ENCODE measurements around the gene OPRD1. TPM values are rescaled to one million over a fixed set of nuclear protein-coding genes. Genes with fewer than 3 reads are reported as not detected.

The OPRD1 gene
- total and polyA plus RNA-seq, 8 donors = 0.18 to 0.42 (median 0.23) TPM; not detected in 2

DNA sequence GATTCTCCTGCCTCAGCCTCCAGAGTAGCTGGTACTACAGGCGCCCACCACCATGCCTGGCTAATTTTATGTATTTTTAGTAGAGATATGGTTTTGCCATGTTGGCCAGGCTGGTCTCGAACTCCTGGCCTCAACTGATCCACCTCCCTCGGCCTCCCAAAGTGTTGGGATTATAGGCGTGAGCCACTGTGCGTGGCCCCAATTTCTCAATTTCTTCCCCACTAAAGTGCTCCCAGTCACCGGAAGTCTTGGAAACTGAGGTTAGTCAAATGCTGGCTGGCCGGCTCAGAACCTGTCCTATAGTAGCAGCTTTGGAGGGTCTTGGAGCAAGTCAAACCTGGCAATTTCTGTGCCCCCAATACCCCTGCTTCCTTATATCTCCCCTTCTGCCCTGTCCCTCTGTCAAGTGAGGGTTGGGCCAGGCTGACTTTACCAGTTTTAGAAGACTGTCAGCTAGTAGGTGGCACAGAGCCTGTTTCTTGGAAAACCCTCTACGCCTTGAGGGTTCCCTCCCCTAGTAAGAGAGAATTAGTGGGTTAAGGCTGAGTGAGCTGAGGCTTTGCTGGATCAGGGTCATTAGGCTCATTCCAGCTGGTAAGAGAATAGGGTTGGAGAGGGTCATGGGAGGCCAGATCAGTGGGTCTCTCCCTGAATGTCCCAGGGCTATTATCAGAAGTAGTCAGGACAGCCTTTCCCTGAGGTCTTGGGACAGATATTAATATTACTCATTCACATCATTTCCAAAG is 94.1 kb downstream of the OPRD1 start:
- no peak for ATAC-seq
- intact Hi-C loops (cut with DNase I) = no loop called here
- H3K9me3 ChIP-seq = no peaks in the 10 kb centered on the region
- no peaks in the 10 kb centered on the region for H3K27me3 ChIP-seq
- H3K36me3 ChIP-seq = no peaks in the 10 kb centered on the region
- TF ChIP-seq, protein P1, sequence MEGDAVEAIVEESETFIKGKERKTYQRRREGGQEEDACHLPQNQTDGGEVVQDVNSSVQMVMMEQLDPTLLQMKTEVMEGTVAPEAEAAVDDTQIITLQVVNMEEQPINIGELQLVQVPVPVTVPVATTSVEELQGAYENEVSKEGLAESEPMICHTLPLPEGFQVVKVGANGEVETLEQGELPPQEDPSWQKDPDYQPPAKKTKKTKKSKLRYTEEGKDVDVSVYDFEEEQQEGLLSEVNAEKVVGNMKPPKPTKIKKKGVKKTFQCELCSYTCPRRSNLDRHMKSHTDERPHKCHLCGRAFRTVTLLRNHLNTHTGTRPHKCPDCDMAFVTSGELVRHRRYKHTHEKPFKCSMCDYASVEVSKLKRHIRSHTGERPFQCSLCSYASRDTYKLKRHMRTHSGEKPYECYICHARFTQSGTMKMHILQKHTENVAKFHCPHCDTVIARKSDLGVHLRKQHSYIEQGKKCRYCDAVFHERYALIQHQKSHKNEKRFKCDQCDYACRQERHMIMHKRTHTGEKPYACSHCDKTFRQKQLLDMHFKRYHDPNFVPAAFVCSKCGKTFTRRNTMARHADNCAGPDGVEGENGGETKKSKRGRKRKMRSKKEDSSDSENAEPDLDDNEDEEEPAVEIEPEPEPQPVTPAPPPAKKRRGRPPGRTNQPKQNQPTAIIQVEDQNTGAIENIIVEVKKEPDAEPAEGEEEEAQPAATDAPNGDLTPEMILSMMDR (IDR thresholded peaks at IDR 0.05) = no peak
- no peak overlapping the region for H3K27ac ChIP-seq
- H3K4me1 ChIP-seq = no peaks in the 10 kb centered on the region
- DNase-seq = no peak
- no peak overlapping the region for H3K4me3 ChIP-seq

DNA sequence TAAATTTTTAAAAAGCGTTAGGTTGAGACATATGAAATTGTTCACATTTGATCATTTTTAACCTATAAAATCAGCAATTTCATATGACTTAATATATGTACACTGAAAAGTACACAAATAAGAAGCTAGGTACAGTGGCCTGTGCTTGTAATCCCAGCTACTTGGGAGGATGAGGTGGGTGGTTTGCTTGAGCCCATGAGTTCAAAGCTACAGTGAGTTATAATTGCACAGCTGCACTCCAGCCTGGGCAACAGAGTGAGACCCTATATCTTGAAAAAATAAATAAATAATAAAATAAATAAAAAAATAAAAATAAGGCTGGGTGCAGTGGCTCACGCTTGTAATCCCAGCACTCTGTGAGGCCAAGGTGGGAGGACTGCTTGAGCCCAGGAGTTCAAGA is 97.2 kb downstream of the OPRD1 start:
- H3K9me3 ChIP-seq = no peaks in the 10 kb centered on the region
- no peak overlapping the region for H3K4me3 ChIP-seq
- DNase-seq (no peak), ATAC-seq (no peak)
- H3K27ac ChIP-seq = no peak overlapping the region
- H3K27me3 ChIP-seq = no peaks in the 10 kb centered on the region
- intact Hi-C loops (cut with DNase I) = no loop called here
- peaks cover 4 to 9% of the 10 kb centered on the region in 2 donors for H3K4me1 ChIP-seq
- H3K36me3 ChIP-seq = peaks cover 0 to 7% of the 10 kb centered on the region in 2 donors
- TF ChIP-seq, protein P1 (IDR thresholded peaks at IDR 0.05) = no peak

DNA sequence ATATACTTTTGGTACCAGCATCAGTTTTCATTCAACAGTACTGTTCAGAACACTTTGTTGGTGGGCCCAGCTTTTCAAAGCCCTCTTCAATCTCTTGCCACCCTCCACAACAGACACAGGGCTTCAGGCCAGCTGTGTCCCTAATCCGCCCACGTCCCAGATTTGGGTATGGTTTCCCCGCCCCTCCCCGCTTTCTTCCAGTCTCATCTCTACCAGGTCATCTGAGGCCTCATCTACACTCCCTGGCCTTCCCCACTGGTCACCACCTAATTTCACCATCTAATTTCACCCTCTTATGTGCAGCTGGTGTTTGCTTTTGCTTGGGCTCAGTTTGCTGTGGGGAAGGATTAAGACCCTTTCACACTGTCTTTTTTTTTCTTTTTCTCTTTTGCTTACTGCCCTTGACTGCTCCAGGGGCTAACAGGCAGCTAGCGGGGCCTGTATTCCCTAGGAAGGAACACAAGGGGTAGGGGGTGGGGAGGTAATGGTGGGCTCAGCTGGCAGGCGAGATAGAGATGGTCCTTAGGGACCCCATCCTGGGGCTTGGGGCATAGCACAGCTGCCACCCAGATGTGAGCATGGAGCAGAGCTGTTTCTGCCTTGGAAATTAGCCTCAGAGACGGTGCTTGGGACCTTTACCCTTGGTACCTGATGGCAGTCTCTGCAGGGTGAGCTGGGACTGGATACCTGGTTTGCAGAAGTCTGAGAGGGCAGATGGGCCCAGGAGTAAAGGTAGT is 98.6 kb downstream of the OPRD1 start:
- no peaks in the 10 kb centered on the region for H3K9me3 ChIP-seq
- TF ChIP-seq, protein P1 (IDR thresholded peaks at IDR 0.05) = no peak
- no peak overlapping the region for H3K27ac ChIP-seq
- H3K36me3 ChIP-seq = peaks cover 0 to 7% of the 10 kb centered on the region in 2 donors
- peaks cover 10 to 18% of the 10 kb centered on the region in 2 donors for H3K4me1 ChIP-seq
- H3K4me3 ChIP-seq = no peak overlapping the region
- intact Hi-C loops (cut with DNase I) = no loop called here
- DNase-seq (no peak), ATAC-seq (no peak)
- no peaks in the 10 kb centered on the region for H3K27me3 ChIP-seq

DNA sequence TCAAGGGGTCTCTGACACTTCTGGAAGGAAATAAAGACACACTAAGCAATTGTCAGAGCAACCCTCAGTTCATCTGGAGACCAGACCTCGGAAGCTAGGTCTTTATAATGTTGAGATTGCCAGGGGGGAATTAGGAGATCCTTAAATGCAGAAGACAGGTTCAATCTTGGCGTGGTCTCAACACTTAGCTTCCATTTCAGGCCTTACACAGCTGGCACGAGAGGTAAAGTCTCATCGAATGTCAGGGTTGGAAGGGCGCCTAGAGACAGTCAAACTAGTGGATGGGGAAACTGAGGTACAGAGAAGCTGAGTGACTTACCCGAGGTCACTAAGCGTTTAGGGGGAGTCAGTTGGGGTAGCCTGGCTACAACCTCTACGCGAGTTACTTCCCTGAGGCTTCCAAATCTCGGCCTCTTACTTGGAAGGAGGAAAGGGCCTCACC is 101.8 kb downstream of the OPRD1 start:
- H3K27ac ChIP-seq = peak overlapping the region in 1 of 2 donors; percentile 60
- TF ChIP-seq, protein P1 (IDR thresholded peaks at IDR 0.05) = no peak
- no peaks in the 10 kb centered on the region for H3K27me3 ChIP-seq
- no peak for ATAC-seq
- H3K4me3 ChIP-seq = peak overlapping the region; percentile 71 to 77
- H3K36me3 ChIP-seq = peaks cover 0 to 7% of the 10 kb centered on the region in 2 donors
- H3K9me3 ChIP-seq = no peaks in the 10 kb centered on the region
- intact Hi-C loops (cut with DNase I) = no loop called here
- DNase-seq = peak in 1 of 4 donors; percentile 9
- peaks cover 11 to 20% of the 10 kb centered on the region in 2 donors for H3K4me1 ChIP-seq

Measured in left lung (tissue), 10 donors.